Endothelial cell (in vitro differentiated cells): ENCODE measurements around the gene FRMD4A. TPM values are rescaled to one million over a fixed set of nuclear protein-coding genes. Genes with fewer than 3 reads are reported as not detected.

Experiments
- DNase-seq: peaks from one replicate; pipeline ENCODE4 v3.0.0; 2021; ENCODE audit warnings: low spot score
- H3K27ac Mint-ChIP-seq: one replicate; pipeline ENCODE4 v1.8.0; 2021; ENCODE audit warnings: mixed read lengths, inconsistent platforms; ENCODE audit not compliant: unreplicated experiment
- H3K27me3 Mint-ChIP-seq: one replicate; pipeline ENCODE4 v1.8.0; 2021; ENCODE audit warnings: mild to moderate bottlenecking, moderate library complexity, mixed read lengths, inconsistent platforms; ENCODE audit not compliant: unreplicated experiment
- H3K36me3 Mint-ChIP-seq: one replicate; pipeline ENCODE4 v1.8.0; 2021; ENCODE audit warnings: mild to moderate bottlenecking, low read depth, mixed read lengths, inconsistent platforms; ENCODE audit not compliant: unreplicated experiment
- H3K4me1 Mint-ChIP-seq: one replicate; pipeline ENCODE4 v1.8.0; 2021; ENCODE audit warnings: mild to moderate bottlenecking, mixed read lengths, inconsistent platforms; ENCODE audit not compliant: unreplicated experiment
- H3K4me3 Mint-ChIP-seq: one replicate; pipeline ENCODE4 v1.8.0; 2021; ENCODE audit warnings: mild to moderate bottlenecking, mixed read lengths, inconsistent platforms; ENCODE audit not compliant: unreplicated experiment
- H3K9me3 Mint-ChIP-seq: one replicate; pipeline ENCODE4 v1.8.0; 2021; ENCODE audit warnings: mixed read lengths, inconsistent platforms; ENCODE audit not compliant: unreplicated experiment
- CTCF ChIP-seq: fragments of 200-600 bp; sonication (generic); IDR thresholded peaks from one replicate; pipeline ENCODE4 v1.5.0; 2021; ENCODE audit warnings: antibody characterized with exemption; ENCODE audit not compliant: unreplicated experiment
- total RNA-seq: library from RNA; stranded (reverse); fragmentation: NEBNext Ultra II Directional; extraction: Animal tissue kit (Norgen Biotek cat#: 25700); gene quantifications from one replicate; pipeline ENCODE4 v1.2.1, GENCODE V29; 2021; ENCODE audit not compliant: unreplicated experiment

The FRMD4A gene
- total RNA-seq, 1 donor from 2014 or later, result 68.9 TPM

- peaks cover 11% of the 10 kb centered on the region for H3K4me1 Mint-ChIP-seq
- H3K4me3 Mint-ChIP-seq, result no peak overlapping the region
- DNase-seq, result no peak
- H3K36me3 Mint-ChIP-seq, result peaks cover 4% of the 10 kb centered on the region
- H3K27ac Mint-ChIP-seq, result no peak overlapping the region
- TF ChIP-seq CTCF, result no peak
- H3K27me3 Mint-ChIP-seq, result peaks cover 3% of the 10 kb centered on the region
- H3K9me3 Mint-ChIP-seq, result no peaks in the 10 kb centered on the region
Measured at GRCh38 chr10:14066106-14066505, 264.6 kb downstream of the FRMD4A start.

GRCh38 chr10:14063531-14064285 lies 267.0 kb downstream of the FRMD4A start:
- DNase-seq, result no peak
- peaks cover 11% of the 10 kb centered on the region for H3K4me1 Mint-ChIP-seq

GRCh38 chr10:14062528-14063260 lies 268.0 kb downstream of the FRMD4A start:
- H3K36me3 Mint-ChIP-seq, result peaks cover 4% of the 10 kb centered on the region
- no peak overlapping the region for H3K4me3 Mint-ChIP-seq
- no peak overlapping the region for H3K27ac Mint-ChIP-seq
- H3K9me3 Mint-ChIP-seq, result no peaks in the 10 kb centered on the region
- peaks cover 3% of the 10 kb centered on the region for H3K27me3 Mint-ChIP-seq
- DNase-seq, result no peak
- peaks cover 11% of the 10 kb centered on the region for H3K4me1 Mint-ChIP-seq
- no peak for TF ChIP-seq CTCF

More at GRCh38 chr10:14063531-14064285, 267.0 kb downstream of the FRMD4A start:
- Mint-ChIP-seq H3K27ac (no peak overlapping the region), H3K4me3 (no peak overlapping the region), H3K27me3 (peaks cover 3% of the 10 kb centered on the region), H3K36me3 (peaks cover 4% of the 10 kb centered on the region), H3K9me3 (no peaks in the 10 kb centered on the region)
- TF ChIP-seq CTCF, result no peak

- no peak for DNase-seq
- no peak overlapping the region for H3K27ac Mint-ChIP-seq
- H3K36me3 Mint-ChIP-seq, result peaks cover 1% of the 10 kb centered on the region
- no peak overlapping the region for H3K4me3 Mint-ChIP-seq
- peaks cover 2% of the 10 kb centered on the region for H3K4me1 Mint-ChIP-seq
- TF ChIP-seq CTCF, result no peak
- no peaks in the 10 kb centered on the region for H3K9me3 Mint-ChIP-seq
- H3K27me3 Mint-ChIP-seq, result peaks cover under 1% of the 10 kb centered on the region
Measured at GRCh38 chr10:14060320-14061070, 270.2 kb downstream of the FRMD4A start.
